Astrocyte of the spinal cord (primary cell): Measurements from ENCODE around the gene THRB.

ENCODE experiments used
- DNase-seq: peaks from one replicate; pipeline ENCODE4 v3.0.0; 2011; ENCODE audit warnings: low read depth, low spot score
- H3K4me3 ChIP-seq: 2 replicates; pipeline ENCODE4 v1.5.1; 2011; ENCODE audit warnings: low read depth, mild to moderate bottlenecking, low read length, moderate library complexity
- CTCF ChIP-seq: IDR thresholded peaks from 2 replicates; pipeline ENCODE4 v1.5.1; 2012; ENCODE audit warnings: low read depth, mild to moderate bottlenecking, low read length, inconsistent platforms
- in situ Hi-C: cut with HindIII; loops from 2 replicates; pipeline ENCODE4 v1.10.0; 2017; ENCODE audit warnings: low sequenced_read_pairs

Gene THRB

DNA sequence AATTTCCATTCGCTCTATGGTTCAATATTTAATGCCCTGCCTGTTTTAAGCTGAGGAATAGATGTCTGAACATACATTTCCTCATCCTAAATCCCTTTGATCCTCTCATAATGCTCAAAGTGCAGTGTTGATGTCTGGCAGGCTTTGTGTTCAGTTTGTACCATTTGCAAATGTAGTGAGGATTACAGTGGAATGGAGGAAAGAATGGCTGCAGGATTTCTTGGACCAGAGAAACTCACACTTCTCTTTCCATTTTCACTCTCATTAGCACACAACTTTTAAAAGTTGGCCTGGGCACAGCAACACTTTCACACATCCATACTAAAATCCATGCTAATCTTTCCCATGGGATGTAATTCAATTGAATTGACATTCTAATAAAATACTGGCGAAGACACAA, 28.6 kb upstream of the THRB start:
- H3K4me3 ChIP-seq: no peak overlapping the region
- TF ChIP-seq CTCF: no peak
- in situ Hi-C loops: no loop called here
- no peak for DNase-seq

DNA sequence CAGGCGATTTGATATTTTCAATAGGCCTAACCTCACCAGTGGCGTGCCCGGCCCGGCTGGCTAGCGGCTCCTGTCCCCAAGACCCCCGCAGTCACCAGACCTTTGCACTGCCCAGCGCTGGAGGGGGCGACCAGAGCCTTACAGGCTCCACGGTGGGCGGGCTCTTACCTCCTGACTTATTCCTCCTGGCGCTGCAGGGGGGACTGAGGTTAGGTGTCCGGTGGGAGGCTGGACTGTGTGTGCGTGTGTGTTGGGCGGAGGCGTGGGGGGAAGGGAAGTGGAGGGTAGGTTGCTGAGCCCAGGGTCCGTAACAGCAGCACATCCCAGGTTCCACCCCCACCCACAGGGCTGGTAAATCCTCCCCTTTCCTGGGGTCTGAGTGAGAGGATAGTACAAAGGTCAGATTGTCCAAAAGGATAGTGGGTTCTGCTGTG, 27.5 kb upstream of the THRB start:
- peak overlapping the region; percentile 48 for H3K4me3 ChIP-seq
- no peak for TF ChIP-seq CTCF
- in situ Hi-C loops: no loop called here
- no peak for DNase-seq

DNA sequence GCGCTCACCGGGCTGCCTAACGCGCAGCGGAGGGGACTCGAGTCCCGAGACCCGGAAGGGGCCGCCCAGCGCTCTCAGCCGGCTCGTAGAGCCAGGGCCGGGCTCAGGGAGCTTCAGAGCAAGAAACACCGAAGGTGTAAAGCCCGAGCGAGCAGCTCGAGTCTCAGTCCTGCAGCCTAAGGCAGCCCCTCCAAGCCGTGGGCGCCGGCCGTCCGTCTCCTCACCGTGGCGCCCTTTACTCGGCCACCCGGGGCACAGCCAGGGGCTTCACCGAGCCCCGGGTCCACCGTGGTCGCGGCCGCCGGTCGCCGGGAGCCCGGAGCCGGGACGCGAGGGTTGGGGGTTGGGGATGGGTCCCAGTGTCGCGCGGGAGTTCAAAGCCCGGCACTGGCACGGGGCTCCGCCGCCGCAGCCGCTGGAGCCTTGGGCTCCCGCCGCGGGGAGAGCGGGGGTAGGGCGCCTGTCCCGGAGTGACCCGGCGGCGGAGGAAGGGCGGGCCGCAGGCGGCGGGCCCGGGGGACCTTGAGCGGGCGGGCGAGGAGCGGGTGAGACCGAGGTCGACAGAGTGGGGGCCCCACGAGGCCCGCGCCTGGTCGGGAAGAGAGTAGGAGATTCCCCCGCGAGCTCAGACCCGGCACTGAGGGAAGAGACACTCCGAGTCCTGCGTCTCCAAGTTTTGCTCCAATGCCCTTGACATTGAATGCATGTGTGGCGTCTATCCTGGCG, 26.9 kb upstream of the THRB start:
- in situ Hi-C loops: no loop called here
- no peak for TF ChIP-seq CTCF
- DNase-seq: peak; percentile 40
- peak overlapping the region; percentile 48 for H3K4me3 ChIP-seq

GRCh38 chr3:24520976-24521419, 26.3 kb upstream of the THRB start:
- no peak for DNase-seq
- TF ChIP-seq CTCF: no peak
- H3K4me3 ChIP-seq: peak overlapping the region; percentile 48
- in situ Hi-C loops: no loop called here

- TF ChIP-seq CTCF: no peak
These were observed 25.4 kb upstream of the THRB start for GRCh38 chr3:24520101-24520495.

GRCh38 chr3:24519368-24520100, 24.9 kb upstream of the THRB start:
- DNase-seq: no peak
- TF ChIP-seq CTCF: no peak
- H3K4me3 ChIP-seq: no peak overlapping the region
- in situ Hi-C loops: no loop called here

More at GRCh38 chr3:24520101-24520495, 25.4 kb upstream of the THRB start:
- no peak for DNase-seq
- in situ Hi-C loops: no loop called here
- no peak overlapping the region for H3K4me3 ChIP-seq
